HG03442 (cell line): ENCODE measurements around the gene CCDC194.
"Not testable (repeated sequence)": the region's sequence is repeated elsewhere in the genome, so short reads cannot be mapped to it uniquely, and the experiment has no call there.

ENCODE experiments used
- ATAC-seq: cut with Tn5 transposase; IDR thresholded peaks from one replicate; pipeline ENCODE4 v1.9.1; 2021; ENCODE audit warnings: mild to moderate bottlenecking, moderate library complexity; ENCODE audit not compliant: unreplicated experiment

Gene CCDC194

GRCh38 chr19:17378271-17378670, 15.7 kb downstream of the CCDC194 start:
- ATAC-seq = no peak

GRCh38 chr19:17376935-17377600, 16.9 kb downstream of the CCDC194 start, which contains the start of gene PLVAP:
TSS of gene PLVAP (minus strand) at chr19:17377342. CDS start at chr19:17377288, 54 bp downstream.
- no peak for ATAC-seq

GRCh38 chr19:17370026-17370587, 23.9 kb downstream of the CCDC194 start:
- ATAC-seq = peak; percentile 74

GRCh38 chr19:17365361-17365760, 28.6 kb downstream of the CCDC194 start:
- no peak for ATAC-seq

- ATAC-seq = not testable (repeated sequence)
Measured at GRCh38 chr19:17363852-17364605, 30.0 kb downstream of the CCDC194 start.

GRCh38 chr19:17359905-17360800, 33.8 kb downstream of the CCDC194 start:
- ATAC-seq = no peak

GRCh38 chr19:17358395-17358794, 35.6 kb downstream of the CCDC194 start:
- ATAC-seq = no peak

GRCh38 chr19:17357724-17358123, 36.3 kb downstream of the CCDC194 start:
- ATAC-seq = no peak

GRCh38 chr19:17357078-17357666, 36.8 kb downstream of the CCDC194 start:
- ATAC-seq = no peak

- no peak for ATAC-seq
Measured at GRCh38 chr19:17353386-17353785, 40.6 kb downstream of the CCDC194 start.

GRCh38 chr19:17352608-17353280, 41.3 kb downstream of the CCDC194 start:
- no peak for ATAC-seq

- no peak for ATAC-seq
Measured at GRCh38 chr19:17351815-17352435, 42.1 kb downstream of the CCDC194 start.

- ATAC-seq = no peak
Measured at GRCh38 chr19:17348700-17349099, 45.3 kb downstream of the CCDC194 start.

GRCh38 chr19:17347877-17348276, 46.1 kb downstream of the CCDC194 start:
- ATAC-seq = no peak

GRCh38 chr19:17347361-17347760, 46.6 kb downstream of the CCDC194 start:
- ATAC-seq = no peak

GRCh38 chr19:17346109-17346671, 47.8 kb downstream of the CCDC194 start:
- no peak for ATAC-seq

- ATAC-seq = no peak
Measured at GRCh38 chr19:17341845-17342244, 52.2 kb downstream of the CCDC194 start.

- ATAC-seq = no peak
Measured at GRCh38 chr19:17341386-17341785, 52.6 kb downstream of the CCDC194 start.

- no peak for ATAC-seq
Measured at GRCh38 chr19:17340871-17341357, 53.1 kb downstream of the CCDC194 start.
